Activated T-cell treated with anti-CD3 and anti-CD28 coated beads, Interleukin-2, amount 50 U/mL, for 72 hours (primary cell): Measurements from ENCODE around the gene GAL3ST1. TPM values are rescaled to one million over a fixed set of nuclear protein-coding genes. Genes with fewer than 3 reads are reported as not detected.
"Not testable (repeated sequence)": the region's sequence is repeated elsewhere in the genome, so short reads cannot be mapped to it uniquely, and the experiment has no call there.

ENCODE experiments used
- ATAC-seq, 2 donors: fragments of 150-1000 bp; cut with Tn5 transposase; replicated peaks in 1 of 2; 2 replicates each; pipeline ENCODE4 v1.10.0; 2021; ENCODE audit warnings: moderate library complexity in 2 of 2, mild to moderate bottlenecking in 1 of 2
- DNase-seq, 2 donors: peaks; one replicate each; pipeline ENCODE4 v3.0.0; 2021 to 2022; ENCODE audit warnings: mixed read lengths in 1 of 2
- H3K27ac Mint-ChIP-seq: one replicate; pipeline ENCODE4 v1.8.0; 2022; ENCODE audit warnings: mild to moderate bottlenecking, moderate library complexity, mixed read lengths
- H3K27me3 Mint-ChIP-seq: one replicate; pipeline ENCODE4 v1.8.0; 2022; ENCODE audit warnings: low read depth, mixed read lengths
- H3K36me3 Mint-ChIP-seq, 2 donors: one replicate each; pipeline ENCODE4 v1.8.0; 2022; ENCODE audit warnings: mixed read lengths in 2 of 2, mild to moderate bottlenecking in 1 of 2; ENCODE audit not compliant: insufficient read depth in 2 of 2
- H3K4me1 Mint-ChIP-seq: one replicate; pipeline ENCODE4 v1.8.0; 2022; ENCODE audit warnings: low read depth, mixed read lengths
- H3K4me3 Mint-ChIP-seq, 2 donors: one replicate each; pipeline ENCODE4 v1.8.0; 2022; ENCODE audit warnings: mild to moderate bottlenecking in 2 of 2, mixed read lengths in 2 of 2, moderate library complexity in 2 of 2
- H3K9me3 Mint-ChIP-seq, 2 donors: one replicate each; pipeline ENCODE4 v1.8.0; 2022; ENCODE audit warnings: mixed read lengths in 2 of 2
- total RNA-seq, 2 donors: library from RNA; stranded (reverse); gene quantifications; one replicate each; pipeline ENCODE4 v1.2.3, GENCODE V29; 2022

The GAL3ST1 gene
- 1 to 10 TPM; 1.1 to 1.7 TPM for total RNA-seq

- no peak for DNase-seq
- no peak for ATAC-seq
- Mint-ChIP-seq H3K4me1 (no peaks in the 10 kb centered on the region), H3K36me3 (peaks cover 2 to 4% of the 10 kb centered on the region in 2 donors), H3K9me3 (no peaks in the 10 kb centered on the region), H3K4me3 (no peak within 1 kb of the TSS), H3K27ac (no peak within 1 kb of the TSS), H3K27me3 (no peaks in the 10 kb centered on the region)
These were observed at the start of gene GAL3ST1 for GRCh38 chr22:30574095-30574981. Gene GAL3ST1 (minus strand): TSS chr22:30574665. CDS start chr22:30557392, 17,273 bp downstream.

- not testable (repeated sequence) for H3K9me3 Mint-ChIP-seq
These were observed 45.4 kb upstream of the GAL3ST1 start for GRCh38 chr22:30619909-30620308.

GRCh38 chr22:30617819-30618218 lies 43.4 kb upstream of the GAL3ST1 start:
- H3K36me3 Mint-ChIP-seq = no peaks in the 10 kb centered on the region
- no peaks in the 10 kb centered on the region for H3K4me1 Mint-ChIP-seq
- H3K4me3 Mint-ChIP-seq = no peak overlapping the region
- no peaks in the 10 kb centered on the region for H3K27me3 Mint-ChIP-seq
- H3K27ac Mint-ChIP-seq = no peak overlapping the region
- DNase-seq (no peak), ATAC-seq (no peak)
- no peaks in the 10 kb centered on the region for H3K9me3 Mint-ChIP-seq

More at GRCh38 chr22:30619909-30620308, 45.4 kb upstream of the GAL3ST1 start:
- not testable (repeated sequence) for H3K36me3 Mint-ChIP-seq, H3K27ac Mint-ChIP-seq, H3K4me3 Mint-ChIP-seq, ATAC-seq, H3K4me1 Mint-ChIP-seq, DNase-seq, H3K27me3 Mint-ChIP-seq

GRCh38 chr22:30615543-30615954 lies 41.1 kb upstream of the GAL3ST1 start:
- ATAC-seq (no peak), DNase-seq (no peak)
- Mint-ChIP-seq H3K9me3 (no peaks in the 10 kb centered on the region), H3K27ac (no peak overlapping the region), H3K27me3 (no peaks in the 10 kb centered on the region), H3K4me1 (no peaks in the 10 kb centered on the region), H3K4me3 (no peak overlapping the region), H3K36me3 (no peaks in the 10 kb centered on the region)

GRCh38 chr22:30614879-30615278 lies 40.4 kb upstream of the GAL3ST1 start:
- Mint-ChIP-seq H3K4me1 (no peaks in the 10 kb centered on the region), H3K36me3 (no peaks in the 10 kb centered on the region), H3K9me3 (no peaks in the 10 kb centered on the region), H3K4me3 (no peak overlapping the region), H3K27me3 (no peaks in the 10 kb centered on the region), H3K27ac (no peak overlapping the region)
- ATAC-seq = no peak
- DNase-seq = no peak

GRCh38 chr22:30614268-30614667 lies 39.8 kb upstream of the GAL3ST1 start:
- Mint-ChIP-seq H3K27ac (no peak overlapping the region), H3K4me3 (no peak overlapping the region), H3K4me1 (peaks cover 5% of the 10 kb centered on the region), H3K27me3 (no peaks in the 10 kb centered on the region), H3K9me3 (no peaks in the 10 kb centered on the region), H3K36me3 (no peaks in the 10 kb centered on the region)
- DNase-seq (no peak), ATAC-seq (no peak)

GRCh38 chr22:30612789-30613188 lies 38.3 kb upstream of the GAL3ST1 start:
- Mint-ChIP-seq H3K9me3 (no peaks in the 10 kb centered on the region), H3K4me3 (no peak overlapping the region), H3K36me3 (no peaks in the 10 kb centered on the region), H3K27ac (no peak overlapping the region), H3K27me3 (no peaks in the 10 kb centered on the region), H3K4me1 (peaks cover 20% of the 10 kb centered on the region)
- no peak for ATAC-seq
- DNase-seq = no peak

GRCh38 chr22:30611197-30611596 lies 36.7 kb upstream of the GAL3ST1 start:
- no peaks in the 10 kb centered on the region for H3K27me3 Mint-ChIP-seq
- H3K9me3 Mint-ChIP-seq = no peaks in the 10 kb centered on the region
- no peak for DNase-seq
- no peak for ATAC-seq
- no peak overlapping the region for H3K27ac Mint-ChIP-seq
- H3K4me1 Mint-ChIP-seq = peaks cover 36% of the 10 kb centered on the region
- H3K36me3 Mint-ChIP-seq = no peaks in the 10 kb centered on the region
- H3K4me3 Mint-ChIP-seq = no peak overlapping the region

GRCh38 chr22:30610299-30610698 lies 35.8 kb upstream of the GAL3ST1 start:
- H3K9me3 Mint-ChIP-seq = no peaks in the 10 kb centered on the region
- peaks cover 45% of the 10 kb centered on the region for H3K4me1 Mint-ChIP-seq
- no peaks in the 10 kb centered on the region for H3K27me3 Mint-ChIP-seq
- no peaks in the 10 kb centered on the region for H3K36me3 Mint-ChIP-seq
- H3K4me3 Mint-ChIP-seq = no peak overlapping the region
- no peak for DNase-seq
- H3K27ac Mint-ChIP-seq = no peak overlapping the region
- ATAC-seq = no peak

GRCh38 chr22:30609260-30610185 lies 35.1 kb upstream of the GAL3ST1 start:
- Mint-ChIP-seq H3K4me3 (peak overlapping the region; percentile 0 to 57), H3K27ac (no peak overlapping the region), H3K4me1 (peaks cover 46% of the 10 kb centered on the region), H3K27me3 (no peaks in the 10 kb centered on the region), H3K9me3 (no peaks in the 10 kb centered on the region), H3K36me3 (no peaks in the 10 kb centered on the region)
- peak; percentile 64 to 72 for ATAC-seq
- DNase-seq = peak; percentile 42 to 46

GRCh38 chr22:30607939-30608338 lies 33.5 kb upstream of the GAL3ST1 start:
- H3K9me3 Mint-ChIP-seq = no peaks in the 10 kb centered on the region
- no peaks in the 10 kb centered on the region for H3K36me3 Mint-ChIP-seq
- no peak overlapping the region for H3K4me3 Mint-ChIP-seq
- no peak for ATAC-seq
- H3K27ac Mint-ChIP-seq = no peak overlapping the region
- H3K4me1 Mint-ChIP-seq = peaks cover 46% of the 10 kb centered on the region
- DNase-seq = no peak
- no peaks in the 10 kb centered on the region for H3K27me3 Mint-ChIP-seq

GRCh38 chr22:30607300-30607930 lies 33.0 kb upstream of the GAL3ST1 start:
- ATAC-seq (no peak), DNase-seq (no peak)
- Mint-ChIP-seq H3K36me3 (no peaks in the 10 kb centered on the region), H3K4me3 (peak overlapping the region; percentile 72 to 91), H3K27ac (no peak overlapping the region), H3K27me3 (no peaks in the 10 kb centered on the region), H3K9me3 (no peaks in the 10 kb centered on the region), H3K4me1 (peaks cover 49% of the 10 kb centered on the region)
